Stimulated activated CD4-positive, alpha-beta T cell treated with anti-CD3 and anti-CD28 coated beads, Interleukin-4, amount 100 ng/mL, for 24 hours (primary cell): ENCODE results near the gene ACOX2.

Experiments
- DNase-seq: peaks from one replicate; pipeline ENCODE4 v3.0.0-alpha.2; 2020

ACOX2 gene

GRCh38 chr3:58536501-58537411 lies at the start of gene ACOX2:
ACOX2 (minus strand) TSS chr3:58537190; CDS start chr3:58535106, 2,084 bp downstream.
- DNase-seq = no peak

- DNase-seq = no peak
Observed at GRCh38 chr3:58585994-58586393, 49.0 kb upstream of the ACOX2 start.

GRCh38 chr3:58585005-58585786 lies 48.2 kb upstream of the ACOX2 start:
- peak; percentile 60 for DNase-seq

GRCh38 chr3:58584690-58585004 lies 47.7 kb upstream of the ACOX2 start:
- DNase-seq = no peak

- DNase-seq = no peak
Observed at GRCh38 chr3:58581328-58582091, 44.5 kb upstream of the ACOX2 start.

- no peak for DNase-seq
Observed at GRCh38 chr3:58580826-58581327, 43.9 kb upstream of the ACOX2 start.

GRCh38 chr3:58578873-58579272 lies 41.9 kb upstream of the ACOX2 start:
- DNase-seq = no peak

- DNase-seq = no peak
Observed at GRCh38 chr3:58577269-58577821, 40.4 kb upstream of the ACOX2 start, which contains the start of gene FAM107A. FAM107A (minus strand) TSS chr3:58577391; CDS start chr3:58569860, 7,531 bp downstream.

- no peak for DNase-seq
Observed at GRCh38 chr3:58576716-58577115, 39.7 kb upstream of the ACOX2 start.

- DNase-seq = no peak
Observed at GRCh38 chr3:58575971-58576652, 39.1 kb upstream of the ACOX2 start.

GRCh38 chr3:58574682-58575081 lies 37.7 kb upstream of the ACOX2 start:
- DNase-seq = no peak

GRCh38 chr3:58574106-58574505 lies 37.1 kb upstream of the ACOX2 start:
- no peak for DNase-seq

GRCh38 chr3:58573640-58574039 lies 36.6 kb upstream of the ACOX2 start:
- DNase-seq = no peak

- no peak for DNase-seq
Observed at GRCh38 chr3:58572634-58573230, 35.7 kb upstream of the ACOX2 start.

- DNase-seq = no peak
Observed at GRCh38 chr3:58572013-58572633, 35.1 kb upstream of the ACOX2 start.

- DNase-seq = no peak
Observed at GRCh38 chr3:58570851-58571250, 33.9 kb upstream of the ACOX2 start.

GRCh38 chr3:58569287-58570001 lies 32.5 kb upstream of the ACOX2 start:
- DNase-seq = no peak

- DNase-seq = peak; percentile 76
Observed at GRCh38 chr3:58568572-58569286, 31.7 kb upstream of the ACOX2 start.

GRCh38 chr3:58567251-58567515 lies 30.2 kb upstream of the ACOX2 start:
- DNase-seq = no peak
